GM18520 (cell line): ENCODE data around the gene WLS.

Source experiments
- ATAC-seq: cut with Tn5 transposase; IDR thresholded peaks from one replicate; pipeline ENCODE4 v1.9.1; 2021; ENCODE audit not compliant: unreplicated experiment

The WLS gene

GRCh38 chr1:68103011-68103545 lies 129.2 kb downstream of the WLS start:
- ATAC-seq, result no peak

- ATAC-seq, result no peak
Observed at GRCh38 chr1:68101829-68102228, 130.5 kb downstream of the WLS start.

DNA sequence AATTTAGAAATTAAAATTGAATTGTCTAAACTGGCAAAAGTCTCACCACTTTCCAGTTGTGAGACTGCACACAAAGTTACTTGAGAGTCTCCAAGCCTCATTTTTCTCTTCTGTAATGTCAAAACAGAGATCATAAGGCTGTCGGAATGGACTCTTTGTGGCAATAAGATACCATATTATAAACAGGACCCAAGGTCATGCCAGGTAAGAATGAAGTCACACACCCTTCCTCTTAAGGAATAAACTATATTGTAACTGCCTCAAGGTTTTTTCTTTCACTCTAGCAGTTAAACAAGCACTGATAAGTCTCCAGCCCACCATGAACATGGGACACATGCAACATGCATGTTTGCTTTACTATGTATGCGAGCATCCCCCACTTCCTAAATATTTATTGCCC lies 131.8 kb downstream of the WLS start:
- no peak for ATAC-seq

DNA sequence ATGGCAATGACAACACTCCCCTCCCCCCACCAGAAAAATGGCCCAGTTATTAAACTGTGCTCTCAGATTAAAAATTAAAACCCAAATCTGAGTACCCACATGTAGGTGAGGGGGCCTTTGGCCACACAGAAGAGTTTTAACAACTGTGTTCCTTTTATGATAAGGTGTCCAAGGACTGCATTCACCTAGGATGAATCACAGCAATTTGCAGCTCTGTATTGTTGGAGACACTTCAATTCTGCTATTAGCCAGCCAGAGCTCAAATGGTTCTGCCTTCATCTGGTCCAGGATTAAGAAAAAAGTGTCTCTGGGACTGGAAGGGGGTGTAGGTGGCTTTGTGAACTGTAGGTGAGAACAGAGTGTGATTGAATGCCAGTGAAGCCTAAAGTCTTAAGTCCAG lies 138.6 kb downstream of the WLS start:
- no peak for ATAC-seq

GRCh38 chr1:68087184-68087583 lies 145.1 kb downstream of the WLS start:
- ATAC-seq, result no peak

DNA sequence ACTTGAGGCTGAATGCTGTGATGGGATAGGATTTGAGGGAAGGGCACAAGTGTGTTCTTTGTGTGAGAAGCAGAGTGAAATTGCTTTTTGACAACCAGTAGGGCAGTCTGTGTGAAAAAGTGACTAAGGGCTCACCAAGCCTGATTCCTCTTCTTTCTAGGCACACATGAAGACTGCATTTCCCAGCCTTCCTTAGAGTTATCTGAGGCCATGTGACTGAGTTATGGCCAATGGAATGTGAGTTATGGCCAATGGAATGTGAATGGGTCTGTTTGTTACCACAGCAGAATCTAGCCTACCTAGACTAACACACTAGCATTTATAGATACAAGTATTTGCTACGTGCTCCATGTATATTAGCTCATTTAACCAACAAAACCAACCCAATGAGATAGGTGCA lies 146.6 kb downstream of the WLS start:
- ATAC-seq, result no peak

DNA sequence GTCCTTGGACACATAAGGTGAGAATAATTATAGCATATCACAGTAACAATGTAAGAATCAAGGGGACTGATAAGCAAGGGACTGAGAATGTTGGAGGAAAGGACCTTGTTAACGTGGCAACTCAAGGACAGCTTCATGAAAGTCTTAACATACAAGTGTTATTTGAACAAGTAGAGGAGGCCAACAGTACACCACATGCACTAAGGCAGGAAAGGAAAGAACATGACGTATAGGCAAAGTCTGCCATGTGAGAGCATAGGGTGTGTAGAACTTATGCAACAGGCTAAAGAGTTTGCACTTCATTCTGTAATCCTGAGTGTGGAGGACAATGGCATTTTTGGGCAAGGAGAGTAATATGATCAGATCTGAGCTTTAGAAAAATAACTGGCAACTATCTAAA lies 148.6 kb downstream of the WLS start:
- no peak for ATAC-seq

DNA sequence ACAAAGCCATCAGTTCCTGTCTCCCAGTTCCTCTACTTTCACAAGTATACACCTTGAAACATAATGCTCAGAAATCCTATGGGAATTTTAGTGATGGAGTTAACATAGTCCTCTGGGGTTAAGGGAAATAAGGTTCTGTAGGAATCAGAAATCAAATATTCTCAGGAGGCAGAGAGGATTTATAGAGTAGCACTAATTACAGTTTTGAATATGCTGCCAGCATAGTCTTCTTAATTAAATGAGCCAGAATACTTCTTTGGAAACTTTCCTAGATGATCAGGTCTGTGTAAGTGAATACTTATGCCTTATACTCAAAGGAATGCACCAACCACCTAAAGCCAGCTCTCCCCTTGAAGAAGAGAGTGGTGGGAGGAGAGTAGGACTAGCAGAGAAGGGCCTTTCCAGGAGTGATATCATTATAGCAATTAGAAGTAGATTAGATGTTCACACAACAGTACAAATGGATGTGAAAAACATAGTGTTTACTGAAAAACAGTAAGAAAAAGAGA lies 150.5 kb downstream of the WLS start:
- no peak for ATAC-seq

GRCh38 chr1:68078647-68079046 lies 153.7 kb downstream of the WLS start:
- ATAC-seq, result no peak
